Lower leg skin (tissue), 3 donors: ENCODE results near the gene TSPEAR.

Experiments used
- POLR2A ChIP-seq, 2 donors: fragments of 450-650 bp; IDR thresholded peaks; one replicate each; pipeline ENCODE4 v1.6.1; 2016 to 2017; ENCODE audit warnings: antibody characterized with exemption in 2 of 2, mild to moderate bottlenecking in 1 of 2, moderate library complexity in 1 of 2
- TF ChIP-seq, protein P1 (sequence below), 3 donors: fragments of 450-650 bp; IDR thresholded peaks; one replicate each; pipeline ENCODE4 v1.5.1; 2016; ENCODE audit warnings: antibody characterized with exemption in 3 of 3, mild to moderate bottlenecking in 3 of 3, moderate library complexity in 2 of 3

DNA sequence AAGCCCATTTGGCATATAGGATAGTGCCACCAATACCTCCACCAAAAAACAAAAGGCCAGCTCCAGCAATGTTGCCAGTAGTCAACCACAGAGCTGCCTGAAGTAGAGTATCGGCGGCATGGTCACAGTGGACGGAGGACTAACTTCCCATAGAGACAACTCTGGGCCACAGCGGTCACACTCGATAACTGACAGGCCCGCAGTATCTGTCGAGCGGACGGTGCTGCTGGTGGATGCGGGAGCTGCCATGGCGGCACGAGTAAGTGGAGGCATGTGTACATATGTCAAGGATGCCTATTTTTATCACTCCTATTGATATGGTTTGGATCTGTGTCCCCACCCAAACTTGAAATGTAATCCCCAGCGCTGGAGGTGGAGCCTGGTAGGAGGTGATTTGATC is 33.5 kb downstream of the TSPEAR start:
- TF ChIP-seq, protein P1, sequence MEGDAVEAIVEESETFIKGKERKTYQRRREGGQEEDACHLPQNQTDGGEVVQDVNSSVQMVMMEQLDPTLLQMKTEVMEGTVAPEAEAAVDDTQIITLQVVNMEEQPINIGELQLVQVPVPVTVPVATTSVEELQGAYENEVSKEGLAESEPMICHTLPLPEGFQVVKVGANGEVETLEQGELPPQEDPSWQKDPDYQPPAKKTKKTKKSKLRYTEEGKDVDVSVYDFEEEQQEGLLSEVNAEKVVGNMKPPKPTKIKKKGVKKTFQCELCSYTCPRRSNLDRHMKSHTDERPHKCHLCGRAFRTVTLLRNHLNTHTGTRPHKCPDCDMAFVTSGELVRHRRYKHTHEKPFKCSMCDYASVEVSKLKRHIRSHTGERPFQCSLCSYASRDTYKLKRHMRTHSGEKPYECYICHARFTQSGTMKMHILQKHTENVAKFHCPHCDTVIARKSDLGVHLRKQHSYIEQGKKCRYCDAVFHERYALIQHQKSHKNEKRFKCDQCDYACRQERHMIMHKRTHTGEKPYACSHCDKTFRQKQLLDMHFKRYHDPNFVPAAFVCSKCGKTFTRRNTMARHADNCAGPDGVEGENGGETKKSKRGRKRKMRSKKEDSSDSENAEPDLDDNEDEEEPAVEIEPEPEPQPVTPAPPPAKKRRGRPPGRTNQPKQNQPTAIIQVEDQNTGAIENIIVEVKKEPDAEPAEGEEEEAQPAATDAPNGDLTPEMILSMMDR (IDR thresholded peaks at IDR 0.05) = no peak
- TF ChIP-seq POLR2A (IDR thresholded peaks at IDR 0.05) = no peak
